ENCODE data around the gene AR. TPM values are rescaled to one million over a fixed set of nuclear protein-coding genes. Genes with fewer than 3 reads are reported as not detected.

The AR gene
- total and polyA plus RNA-seq, 2 donors (not counting 1 experiment from before 2014, with no cell fraction given), result not detected

DNA sequence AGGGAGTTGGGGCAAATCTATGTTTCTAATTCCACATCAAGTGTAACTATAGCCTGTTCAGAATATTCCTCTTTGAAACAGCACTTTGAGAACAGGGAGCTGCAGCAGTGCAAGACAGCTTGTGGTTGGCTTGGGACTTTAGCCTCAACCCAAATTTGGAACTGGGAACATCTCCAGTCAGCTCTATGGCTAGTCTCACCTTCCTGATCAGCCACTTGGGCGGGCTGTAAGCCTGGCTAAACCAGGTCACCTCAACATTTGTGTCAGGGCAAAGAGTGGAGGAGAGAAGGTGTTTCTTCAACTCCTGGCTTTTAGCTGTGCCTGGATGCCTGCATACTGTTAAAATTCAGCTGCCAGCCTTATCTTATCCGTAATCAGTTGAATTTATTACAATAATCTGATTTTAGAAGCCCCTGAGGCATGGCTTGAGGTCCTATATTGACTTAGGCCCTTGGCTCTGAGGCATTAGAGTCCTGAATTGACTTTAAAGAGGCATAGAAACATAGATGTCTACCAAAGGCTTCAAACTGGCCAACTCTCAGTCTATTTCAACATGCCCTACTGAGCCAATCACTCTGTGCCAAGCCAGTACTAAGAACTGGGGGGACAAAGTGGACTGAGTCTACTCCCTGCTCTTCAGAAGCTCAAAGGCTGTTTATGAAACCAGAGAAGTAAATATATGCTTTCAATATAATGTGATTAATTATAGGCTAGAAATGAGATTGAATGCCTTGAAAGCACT, 18.7 kb upstream of the AR start:
- no peak for DNase-seq
- TF ChIP-seq, protein P1, sequence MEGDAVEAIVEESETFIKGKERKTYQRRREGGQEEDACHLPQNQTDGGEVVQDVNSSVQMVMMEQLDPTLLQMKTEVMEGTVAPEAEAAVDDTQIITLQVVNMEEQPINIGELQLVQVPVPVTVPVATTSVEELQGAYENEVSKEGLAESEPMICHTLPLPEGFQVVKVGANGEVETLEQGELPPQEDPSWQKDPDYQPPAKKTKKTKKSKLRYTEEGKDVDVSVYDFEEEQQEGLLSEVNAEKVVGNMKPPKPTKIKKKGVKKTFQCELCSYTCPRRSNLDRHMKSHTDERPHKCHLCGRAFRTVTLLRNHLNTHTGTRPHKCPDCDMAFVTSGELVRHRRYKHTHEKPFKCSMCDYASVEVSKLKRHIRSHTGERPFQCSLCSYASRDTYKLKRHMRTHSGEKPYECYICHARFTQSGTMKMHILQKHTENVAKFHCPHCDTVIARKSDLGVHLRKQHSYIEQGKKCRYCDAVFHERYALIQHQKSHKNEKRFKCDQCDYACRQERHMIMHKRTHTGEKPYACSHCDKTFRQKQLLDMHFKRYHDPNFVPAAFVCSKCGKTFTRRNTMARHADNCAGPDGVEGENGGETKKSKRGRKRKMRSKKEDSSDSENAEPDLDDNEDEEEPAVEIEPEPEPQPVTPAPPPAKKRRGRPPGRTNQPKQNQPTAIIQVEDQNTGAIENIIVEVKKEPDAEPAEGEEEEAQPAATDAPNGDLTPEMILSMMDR (IDR thresholded peaks at IDR 0.05), result no peak
- no peak for TF ChIP-seq EZH2 (IDR thresholded peaks at IDR 0.05; ENCODE audit: borderline replicate concordance, insufficient read depth, low read depth, low read length, poor library complexity, severe bottlenecking)
- Histone ChIP-seq H4K20me1 (ENCODE audit: control insufficient read depth, insufficient read depth, low read length, poor library complexity, severe bottlenecking) (no peaks in the 10 kb centered on the region), H3K9ac (ENCODE audit: low read length) (no peak overlapping the region), H3K4me2 (replicated peaks; ENCODE audit: low read depth, low read length, poor library complexity, severe bottlenecking) (no peak overlapping the region), H3K4me1 (ENCODE audit: control insufficient read depth in 2 of 2, insufficient read depth in 2 of 2, low read length in 2 of 2) (no peaks in the 10 kb centered on the region), H2AFZ (ENCODE audit: insufficient read depth, low read depth, low read length, poor library complexity, severe bottlenecking) (no peak overlapping the region), H3K79me2 (ENCODE audit: control insufficient read depth, insufficient read depth, low read length) (no peaks in the 10 kb centered on the region), H3K27me3 (replicated peaks in 1 of 4; ENCODE audit: control extremely low read depth in 1 of 4, control insufficient read depth in 3 of 4, insufficient read depth in 4 of 4, low read length in 3 of 4) (no peaks in the 10 kb centered on the region), H3K27ac (ENCODE audit: low read length in 2 of 2) (no peak overlapping the region), H3K4me3 (ENCODE audit: control extremely low read depth in 1 of 5, extremely low read depth in 1 of 5, insufficient read depth in 1 of 5, low read depth in 2 of 5, low read length in 4 of 5) (no peak overlapping the region), H3K9me3 (ENCODE audit: control extremely low read depth in 1 of 3, control insufficient read depth in 2 of 3, insufficient read depth in 1 of 3, low read length in 2 of 3) (no peaks in the 10 kb centered on the region), H3K36me3 (replicated peaks in 1 of 2; ENCODE audit: control extremely low read depth in 1 of 2, control insufficient read depth in 1 of 2, extremely low read depth in 1 of 2, insufficient read depth in 2 of 2, low read length in 1 of 2) (no peaks in the 10 kb centered on the region)
- no peak overlapping the region for H3K27ac Mint-ChIP-seq
- ChIA-PET CTCF (no interaction called here), POLR2A (no interaction called here)
- no CpG with 5 or more reads among the region's 2 CpGs for WGBS (ENCODE audit: insufficient coverage)
- ATAC-seq (ENCODE audit: low read depth), result no peak
- intact Hi-C loops (cut with micrococcal nuclease), result no loop called here
- H3K9me3 Mint-ChIP-seq (ENCODE audit: insufficient read depth), result no peaks in the 10 kb centered on the region
- H3K4me1 Mint-ChIP-seq, result no peaks in the 10 kb centered on the region
- no peaks in the 10 kb centered on the region for H3K27me3 Mint-ChIP-seq
- H3K4me3 Mint-ChIP-seq, result no peak overlapping the region

DNA sequence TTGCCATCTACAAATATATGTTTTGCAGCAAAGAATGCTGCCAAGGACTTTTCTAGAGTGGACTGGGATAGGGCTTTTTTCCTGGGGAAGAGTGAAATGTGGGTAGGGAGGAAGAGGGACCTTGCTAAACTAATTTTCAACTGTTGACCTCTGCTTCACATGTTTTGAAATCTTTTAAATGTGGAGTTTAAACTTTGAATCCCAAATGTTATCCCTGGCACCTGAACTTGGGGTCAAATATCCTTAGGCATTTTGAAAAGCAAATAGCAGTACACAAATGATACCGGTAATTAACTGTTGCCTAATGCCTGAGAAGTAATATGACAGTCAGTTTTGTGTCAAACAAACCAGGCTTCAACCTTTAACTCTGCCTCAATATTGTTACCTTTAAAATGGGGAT, 7.3 kb upstream of the AR start:
- no peak overlapping the region for H3K4me2 ChIP-seq (replicated peaks; ENCODE audit: low read depth, low read length, poor library complexity, severe bottlenecking)
- intact Hi-C loops (cut with micrococcal nuclease), result no loop called here
- no peak overlapping the region for H3K9ac ChIP-seq (ENCODE audit: low read length)
- no peaks in the 10 kb centered on the region for H3K4me1 ChIP-seq (ENCODE audit: control insufficient read depth in 2 of 2, insufficient read depth in 2 of 2, low read length in 2 of 2)
- no peaks in the 10 kb centered on the region for H3K36me3 ChIP-seq (replicated peaks in 1 of 2; ENCODE audit: control extremely low read depth in 1 of 2, control insufficient read depth in 1 of 2, extremely low read depth in 1 of 2, insufficient read depth in 2 of 2, low read length in 1 of 2)
- Mint-ChIP-seq H3K27ac (no peak overlapping the region), H3K4me1 (no peaks in the 10 kb centered on the region), H3K4me3 (no peak overlapping the region), H3K27me3 (no peaks in the 10 kb centered on the region), H3K9me3 (ENCODE audit: insufficient read depth) (no peaks in the 10 kb centered on the region)
- peaks cover 0 to 2% (median 0%) of the 10 kb centered on the region in 3 donors for H3K9me3 ChIP-seq (ENCODE audit: control extremely low read depth in 1 of 3, control insufficient read depth in 2 of 3, insufficient read depth in 1 of 3, low read length in 2 of 3)
- no peaks in the 10 kb centered on the region for H3K79me2 ChIP-seq (ENCODE audit: control insufficient read depth, insufficient read depth, low read length)
- WGBS (ENCODE audit: insufficient coverage), result no CpG with 5 or more reads among the region's 1 CpG
- no peak overlapping the region for H2AFZ ChIP-seq (ENCODE audit: insufficient read depth, low read depth, low read length, poor library complexity, severe bottlenecking)
- DNase-seq (no peak), ATAC-seq (ENCODE audit: low read depth) (no peak)
- H4K20me1 ChIP-seq (ENCODE audit: control insufficient read depth, insufficient read depth, low read length, poor library complexity, severe bottlenecking), result no peaks in the 10 kb centered on the region
- H3K27ac ChIP-seq (ENCODE audit: low read length in 2 of 2), result no peak overlapping the region
- TF ChIP-seq, protein P1 (IDR thresholded peaks at IDR 0.05), result no peak
- TF ChIP-seq EZH2 (IDR thresholded peaks at IDR 0.05; ENCODE audit: borderline replicate concordance, insufficient read depth, low read depth, low read length, poor library complexity, severe bottlenecking), result no peak
- H3K4me3 ChIP-seq (ENCODE audit: control extremely low read depth in 1 of 5, extremely low read depth in 1 of 5, insufficient read depth in 1 of 5, low read depth in 2 of 5, low read length in 4 of 5), result no peak overlapping the region
- H3K27me3 ChIP-seq (replicated peaks in 1 of 4; ENCODE audit: control extremely low read depth in 1 of 4, control insufficient read depth in 3 of 4, insufficient read depth in 4 of 4, low read length in 3 of 4), result no peaks in the 10 kb centered on the region
- ChIA-PET POLR2A (no interaction called here), CTCF (no interaction called here)

Data from B cell (primary cell).